Measurements from ENCODE around the gene SUPT4H1.

Gene SUPT4H1

GRCh38 chr17:58302171-58302918 lies 49.7 kb downstream of the SUPT4H1 start:
- H3K4me3 ChIP-seq (ENCODE audit: low read depth, low read length) = no peak overlapping the region
- TF ChIP-seq CTCF (IDR thresholded peaks at IDR 0.05; ENCODE audit: control insufficient read depth, extremely low read depth, insufficient read depth) = no peak
- no peak for DNase-seq (ENCODE audit: low read depth)

GRCh38 chr17:58301504-58302150 lies 50.4 kb downstream of the SUPT4H1 start:
- no peak for DNase-seq (ENCODE audit: low read depth)
- no peak for TF ChIP-seq CTCF (IDR thresholded peaks at IDR 0.05; ENCODE audit: control insufficient read depth, extremely low read depth, insufficient read depth)

GRCh38 chr17:58300336-58300735 lies 51.7 kb downstream of the SUPT4H1 start:
- H3K4me3 ChIP-seq (ENCODE audit: low read depth, low read length) = no peak overlapping the region
- no peak for TF ChIP-seq CTCF (IDR thresholded peaks at IDR 0.05; ENCODE audit: control insufficient read depth, extremely low read depth, insufficient read depth)
- DNase-seq (ENCODE audit: low read depth) = no peak

More at GRCh38 chr17:58301504-58302150, 50.4 kb downstream of the SUPT4H1 start:
- no peak overlapping the region for H3K4me3 ChIP-seq (ENCODE audit: low read depth, low read length)

All from LNCaP clone FGC (cell line).